Heart left ventricle (tissue), 13 donors: ENCODE results near the gene KCNN2.

Experiments used
- CTCF ChIP-seq, 12 donors: fragments of 200-600 bp; sonication (generic) in 4 of 12; IDR thresholded peaks; one replicate each; pipeline versions ENCODE4 v1.5.0 to v1.8.0; 2018 to 2022; ENCODE audit warnings: antibody characterized with exemption in 12 of 12, mild to moderate bottlenecking in 5 of 12
- POLR2A ChIP-seq, 2 donors: fragments of 450-650 bp; IDR thresholded peaks; one replicate each; pipeline ENCODE4 v1.6.1; 2017; ENCODE audit warnings: antibody characterized with exemption in 2 of 2, mild to moderate bottlenecking in 2 of 2, moderate library complexity in 2 of 2
- donor health status: ischemic (EF 13 %, LVEDD 7.1; RV severe dilation, severe dysfunction).
- donor health status: DM: no; HTN: yes; CAD: no.
- donor health status: DM: no; HTN: no; CAD: no.
- donor health status: ischemic (EF 25% LVEDD 6.9; RV normal size, moderate dysfunction).
- donor health status: ischemic (EF 25% LVEDD 5.7; RV mildly dilated, moderate dysfunction).
- donor health status: ischemic (EF 35%, LVEDD 5.7; RV mildly dilated, moderate dysfunction).
- donor health status: nonischemic (EF 11% LVEDD 7.7; RV severe dilation, severe dysfunction).
- donor health status: DM: yes; HTN: yes; CAD: no.
- donor health status: PGD.
- donor health status: ischemic (EF 29% LVEDD 5.4; RV normal size, mild dysfunction).
- donor health status: nonischemic (EF 23%, LVEDD 6.1; RV moderate dilation, normal function).

GRCh38 chr5:114408847-114409246, 47.0 kb downstream of the KCNN2 start:
- no peak for TF ChIP-seq POLR2A (IDR thresholded peaks at IDR 0.05)
- TF ChIP-seq CTCF (IDR thresholded peaks at IDR 0.05): no peak
